IPS DF 4.7 (cell line): ENCODE measurements around the gene FOXA3.

ENCODE experiments used
- DNase-seq: peaks from one replicate; pipeline ENCODE4 v3.0.0-alpha.2; 2013; ENCODE audit warnings: low spot score; ENCODE audit errors: extremely low read depth

Gene FOXA3

DNA sequence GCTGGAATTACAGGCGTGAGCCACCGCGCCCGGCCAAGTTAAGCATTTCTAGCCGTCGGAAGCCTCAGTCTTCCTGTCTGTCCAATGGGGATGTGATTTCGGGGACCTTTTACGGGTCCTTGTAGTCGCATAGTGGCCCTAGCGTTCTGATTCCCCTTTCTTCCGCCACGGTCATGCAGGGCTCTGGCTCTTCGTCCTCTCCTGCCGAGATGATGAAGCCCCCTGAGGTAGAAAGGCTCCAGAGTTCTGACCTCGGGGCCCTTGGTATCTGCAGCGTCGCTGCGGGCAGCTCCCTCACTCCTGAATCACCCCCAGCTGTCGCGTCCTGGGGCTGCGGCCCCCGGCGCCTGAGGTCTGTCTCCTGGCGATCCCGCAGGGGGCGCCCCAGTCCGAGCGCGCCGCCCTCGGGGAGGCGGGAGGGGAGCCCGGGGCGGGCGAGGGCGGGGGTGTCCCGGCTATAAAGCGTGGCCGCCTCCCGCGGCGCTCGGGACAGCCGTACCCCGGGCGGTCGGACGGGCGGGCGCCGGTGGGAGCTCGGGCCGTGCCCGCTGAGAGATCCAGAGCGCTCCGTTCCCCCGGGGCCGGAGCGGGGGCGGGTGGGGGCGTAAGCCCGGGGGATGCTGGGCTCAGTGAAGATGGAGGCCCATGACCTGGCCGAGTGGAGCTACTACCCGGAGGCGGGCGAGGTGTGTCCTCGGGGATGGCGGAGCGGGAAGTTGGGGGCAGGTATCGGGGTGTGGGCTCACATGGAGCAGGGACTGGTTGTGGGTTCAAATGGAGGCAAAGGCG, at the start of gene FOXA3:
Gene FOXA3, plus strand, starts transcription at position 487 of the 789 bp plus-strand sequence. Its CDS starts 131 bp downstream, at position 618.
- DNase-seq: no peak

DNA sequence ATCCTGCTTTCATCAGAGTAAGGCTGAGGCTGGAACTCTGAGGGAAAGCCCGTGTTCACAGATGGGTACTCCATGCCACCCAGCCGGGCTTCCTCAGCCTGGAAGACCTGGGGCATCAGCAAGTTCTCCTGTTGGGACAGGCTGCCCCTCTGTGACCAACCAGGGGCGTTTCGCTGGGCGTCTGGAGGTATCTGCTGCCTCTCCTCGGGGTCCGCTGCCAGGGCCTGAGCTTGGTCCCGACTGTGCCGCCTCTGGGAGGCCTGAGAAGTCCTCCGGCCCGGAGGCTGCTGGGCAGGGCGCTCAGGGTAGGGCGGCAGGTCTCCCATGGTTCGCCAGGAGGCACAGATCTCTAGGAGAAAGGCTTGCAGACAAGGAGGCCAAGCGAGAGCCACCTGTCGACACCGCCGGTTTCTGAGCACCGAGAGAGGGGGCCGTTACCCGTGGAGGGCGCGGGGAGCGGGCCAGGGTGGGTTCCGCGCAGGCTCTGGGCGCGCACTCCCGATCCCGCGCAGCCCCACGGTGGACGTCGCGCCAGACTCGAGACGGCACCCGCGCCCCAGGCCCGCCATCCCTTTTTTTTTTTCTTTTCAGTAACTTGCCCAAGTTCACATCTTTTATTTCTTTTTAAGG, 49.2 kb upstream of the FOXA3 start, which contains the start of gene RSPH6A:
Gene RSPH6A, minus strand, starts transcription at position 458 of the 630 bp plus-strand sequence. Its CDS starts 132 bp downstream, at position 326.
- no peak for DNase-seq

DNA sequence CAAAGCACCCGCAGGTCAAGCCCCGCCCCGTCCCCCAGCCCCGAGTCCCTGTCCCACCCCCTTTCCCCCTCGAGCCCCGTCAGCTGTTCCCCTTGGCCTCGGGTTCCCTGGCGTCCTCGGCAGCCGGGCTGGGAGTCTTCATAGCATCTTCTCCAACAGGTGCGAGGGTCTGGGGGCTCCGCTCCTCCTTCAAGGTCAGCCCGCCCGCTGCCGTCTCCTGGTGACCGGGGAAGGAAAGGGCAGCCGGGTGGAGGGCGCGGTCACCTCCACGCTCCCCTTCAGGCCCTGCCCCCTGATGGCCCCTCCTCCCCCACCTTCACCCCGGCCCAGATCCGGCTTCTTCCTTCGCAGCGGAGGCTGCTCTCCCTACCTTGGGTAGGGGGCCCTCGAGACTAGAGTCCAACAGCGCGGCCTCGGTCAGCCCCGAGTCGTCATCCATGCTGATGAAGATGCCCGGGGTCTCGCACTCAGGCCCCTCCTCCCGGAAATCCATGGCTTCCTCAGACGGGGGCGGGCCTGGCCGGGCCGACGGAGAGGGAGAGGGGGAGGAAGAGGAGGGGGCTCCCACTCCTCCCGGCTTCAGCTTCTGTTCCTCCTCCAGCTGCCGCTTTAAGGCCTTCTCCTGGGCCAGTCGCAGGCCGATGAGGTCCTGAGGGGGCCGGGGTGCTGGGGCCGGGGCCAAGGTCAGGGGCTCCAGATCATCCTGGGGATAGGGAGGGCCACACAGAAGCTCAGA, 48.5 kb upstream of the FOXA3 start:
- no peak for DNase-seq

DNA sequence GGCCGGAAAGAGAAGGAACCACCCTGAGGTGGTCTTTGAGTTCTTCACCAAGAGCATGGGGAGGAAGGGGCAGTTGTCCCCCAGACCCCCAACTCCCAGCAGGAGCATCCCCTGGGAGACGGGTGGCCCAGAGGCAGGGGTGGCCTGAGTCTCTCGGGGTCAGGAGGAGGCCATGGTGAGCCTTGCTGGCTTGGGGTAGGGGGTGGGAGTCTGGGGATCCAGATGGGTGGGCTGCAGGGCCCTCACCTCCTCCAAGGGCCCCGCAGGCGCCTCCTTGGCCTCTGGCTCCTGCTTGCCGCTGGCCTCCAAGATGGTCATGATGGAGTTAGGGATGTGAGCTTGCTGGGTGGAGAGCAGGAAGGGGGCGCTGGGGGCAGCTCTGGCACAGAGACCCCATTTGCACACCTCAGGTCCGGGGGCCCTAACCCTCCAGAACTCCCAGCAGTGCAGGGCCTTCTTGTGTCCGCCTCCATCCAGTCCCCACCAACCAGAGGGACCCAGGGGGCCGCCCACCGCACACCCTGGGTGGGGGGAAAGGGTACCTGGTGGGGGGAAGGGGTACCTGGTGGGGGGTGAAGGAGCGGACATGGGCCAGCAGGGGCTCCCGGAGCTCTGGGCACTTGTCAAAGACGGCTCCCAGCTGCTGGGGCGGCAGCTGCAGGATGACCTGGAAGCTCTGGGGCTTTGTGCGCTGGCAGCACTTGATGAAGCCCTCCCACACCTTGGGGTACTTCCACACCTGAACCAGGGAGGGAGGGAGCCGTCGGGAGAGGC, 47.7 kb upstream of the FOXA3 start:
- DNase-seq: no peak

DNA sequence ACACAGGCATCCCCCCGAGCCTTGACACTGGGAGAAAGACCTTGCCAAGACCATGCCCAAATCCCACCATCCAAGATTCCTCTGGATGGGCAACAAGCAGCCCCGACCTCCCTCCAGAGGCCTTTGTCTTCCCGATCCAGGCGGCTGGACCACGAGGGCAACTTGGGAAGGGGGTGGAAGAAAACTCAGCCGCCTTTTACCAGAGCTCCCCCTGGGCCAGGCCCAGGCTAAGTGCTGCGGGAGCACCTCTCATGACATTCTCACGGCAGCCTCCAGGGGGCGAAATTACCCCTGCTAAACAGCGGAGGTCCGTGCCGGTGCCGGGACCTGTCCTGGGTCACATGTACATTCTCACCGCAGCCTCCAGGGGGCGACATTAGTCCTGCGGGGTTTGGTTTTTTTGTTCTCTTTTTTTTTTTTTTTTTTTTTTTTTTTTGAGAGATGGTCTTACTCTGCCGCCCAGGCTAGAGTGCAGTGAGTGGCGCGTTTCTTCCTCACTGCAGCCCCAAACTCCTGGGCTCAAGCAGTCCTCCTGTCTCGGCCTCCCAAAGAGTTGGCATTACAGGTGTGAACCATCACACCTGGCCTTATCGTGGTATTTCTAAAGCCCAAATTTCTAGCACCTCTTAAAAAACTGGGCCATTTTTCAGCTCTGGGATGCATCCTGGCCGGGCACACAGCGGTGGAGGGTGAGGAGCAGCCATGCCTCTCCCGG, 47.0 kb upstream of the FOXA3 start:
- DNase-seq: peak; percentile 94

DNA sequence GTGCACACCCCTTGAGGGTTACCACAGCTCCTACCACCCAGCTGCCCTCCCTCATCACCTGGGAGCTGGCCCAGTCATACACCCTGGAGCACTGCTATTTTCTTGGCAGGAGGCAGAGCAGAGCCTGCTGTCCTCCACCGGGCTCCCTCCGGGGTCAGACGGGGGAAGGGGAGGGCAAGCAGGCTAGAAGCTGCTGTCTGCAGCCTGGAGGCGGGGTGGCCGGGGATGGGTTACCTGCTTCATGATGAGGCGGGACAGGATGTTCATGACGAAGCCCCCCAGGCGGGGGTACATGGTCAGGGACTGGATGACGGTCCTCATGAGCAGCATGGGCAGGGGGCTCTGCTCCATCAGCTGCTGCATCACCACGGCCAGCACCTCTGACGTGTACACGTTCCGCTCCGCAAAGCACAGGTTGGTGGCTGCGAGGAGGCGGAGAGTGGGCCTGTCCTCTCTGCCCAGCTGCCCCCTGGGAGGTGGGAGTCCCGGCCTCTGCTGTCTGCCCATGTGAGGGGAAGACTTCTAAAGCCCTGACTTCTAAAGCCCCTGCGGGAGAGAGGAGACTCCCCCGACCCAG, 46.3 kb upstream of the FOXA3 start:
- DNase-seq: no peak

DNA sequence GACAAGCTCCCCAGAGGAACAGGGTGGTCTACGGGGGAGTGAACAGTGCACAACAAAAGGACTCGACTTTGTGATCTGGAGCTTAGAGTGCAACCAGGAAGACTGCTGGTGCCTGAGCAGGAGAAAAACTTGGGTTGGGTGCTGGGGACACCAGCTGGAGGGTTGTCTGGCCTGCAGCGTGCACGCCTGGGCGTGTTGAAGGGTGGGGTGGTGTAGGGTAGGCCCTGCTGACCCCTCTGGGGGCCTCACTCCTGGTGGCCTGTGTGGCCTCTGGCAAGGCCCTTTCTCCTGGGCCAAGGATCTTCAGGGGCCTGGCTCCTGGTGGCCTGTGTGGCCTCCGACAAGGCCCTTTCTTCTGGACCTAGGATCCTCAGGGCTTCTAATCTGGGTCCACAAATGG, 44.4 kb upstream of the FOXA3 start:
- no peak for DNase-seq

DNA sequence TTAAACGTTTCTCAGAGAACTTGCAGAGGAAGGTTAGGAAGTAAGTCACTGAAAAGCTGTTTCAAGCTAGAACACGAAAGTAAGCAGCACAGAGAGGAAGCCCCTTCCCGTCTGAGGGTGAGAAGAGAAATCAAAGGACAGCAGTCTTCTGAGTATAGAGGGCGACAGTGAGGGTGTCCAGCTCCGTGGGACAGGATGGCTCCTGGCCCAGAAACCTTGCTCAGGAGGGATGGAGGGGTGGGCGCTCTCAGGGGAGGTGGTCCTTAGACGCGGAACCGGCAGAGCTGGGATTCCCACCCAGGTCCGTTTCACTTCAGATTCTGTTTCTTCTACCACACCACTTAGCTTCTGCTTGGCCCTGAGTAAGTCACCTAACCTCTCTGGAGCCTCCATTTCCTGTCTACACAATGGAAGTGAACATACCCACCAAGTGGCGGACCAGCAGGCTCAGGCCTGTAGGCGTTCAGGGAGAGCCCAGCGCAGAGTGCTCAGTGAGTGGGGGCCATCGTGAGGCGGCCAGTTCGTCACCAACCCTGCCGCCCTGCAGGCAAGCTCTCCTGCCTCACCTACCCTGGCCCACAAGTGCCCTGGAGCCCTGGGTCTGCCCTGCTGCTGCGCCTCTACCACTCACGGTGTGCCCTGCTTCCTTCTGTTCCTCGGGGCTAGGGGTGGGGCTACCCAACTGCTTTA, 43.6 kb upstream of the FOXA3 start:
- DNase-seq: no peak

DNA sequence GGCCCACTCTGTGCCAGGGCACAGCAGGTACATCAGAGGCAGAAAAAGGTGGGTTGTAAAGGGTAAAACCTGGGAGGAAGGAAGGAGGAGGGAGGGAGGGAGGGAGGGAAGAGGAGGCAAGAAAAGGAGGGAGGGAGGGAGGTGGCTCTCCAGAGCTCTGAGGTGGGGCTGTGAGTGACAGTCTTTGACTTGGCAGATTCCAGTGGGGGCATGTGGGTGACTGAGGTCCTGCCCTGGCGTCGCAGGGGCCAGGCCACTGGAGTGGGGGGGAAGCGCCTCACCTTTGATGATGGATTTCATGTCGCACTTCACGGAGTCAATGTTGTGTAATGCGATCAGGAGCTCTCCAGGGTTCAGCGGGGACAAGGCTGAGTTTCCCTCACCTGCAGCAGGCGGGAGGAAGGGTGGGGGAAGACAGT, 43.0 kb upstream of the FOXA3 start:
- DNase-seq: no peak

DNA sequence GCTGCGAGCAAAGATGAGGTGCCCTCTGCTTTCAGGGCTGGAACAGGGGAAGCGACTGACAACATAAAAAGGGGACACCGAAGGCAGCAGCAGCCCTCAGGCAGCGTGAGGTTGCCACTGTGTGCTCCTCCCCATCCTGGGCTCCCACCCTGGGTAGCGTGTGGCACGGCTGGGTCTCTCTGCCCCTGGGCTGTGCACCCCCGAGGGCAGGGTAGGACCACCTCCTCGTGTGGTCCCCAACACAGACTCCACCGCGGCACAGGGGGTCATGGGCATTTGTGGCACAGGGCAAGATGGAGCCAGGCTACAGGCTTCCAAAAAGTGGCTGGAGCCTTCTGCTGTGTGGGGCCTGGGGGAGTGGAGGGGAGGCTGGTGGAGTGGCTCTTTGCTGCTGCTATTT, 42.6 kb upstream of the FOXA3 start:
- DNase-seq: no peak

DNA sequence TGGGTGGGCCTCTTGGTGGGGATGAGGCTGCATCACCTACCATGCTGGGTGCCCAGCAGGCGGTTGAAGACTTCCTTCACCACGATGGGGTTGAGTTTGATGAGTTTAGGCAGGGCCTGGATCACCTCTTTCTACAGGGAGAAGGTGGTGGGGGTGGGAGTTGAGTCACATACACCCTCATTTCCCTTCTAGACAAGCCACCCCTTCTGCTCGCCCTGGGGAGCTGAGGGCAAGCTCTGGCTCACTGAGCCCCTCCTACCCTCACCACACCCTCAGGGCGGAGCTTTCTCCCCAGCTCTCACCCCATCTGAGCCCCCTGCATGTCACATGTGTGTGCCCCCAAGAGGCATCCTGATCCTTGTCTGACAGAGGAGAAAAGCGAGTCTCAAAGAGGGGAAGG, 41.4 kb upstream of the FOXA3 start:
- no peak for DNase-seq

DNA sequence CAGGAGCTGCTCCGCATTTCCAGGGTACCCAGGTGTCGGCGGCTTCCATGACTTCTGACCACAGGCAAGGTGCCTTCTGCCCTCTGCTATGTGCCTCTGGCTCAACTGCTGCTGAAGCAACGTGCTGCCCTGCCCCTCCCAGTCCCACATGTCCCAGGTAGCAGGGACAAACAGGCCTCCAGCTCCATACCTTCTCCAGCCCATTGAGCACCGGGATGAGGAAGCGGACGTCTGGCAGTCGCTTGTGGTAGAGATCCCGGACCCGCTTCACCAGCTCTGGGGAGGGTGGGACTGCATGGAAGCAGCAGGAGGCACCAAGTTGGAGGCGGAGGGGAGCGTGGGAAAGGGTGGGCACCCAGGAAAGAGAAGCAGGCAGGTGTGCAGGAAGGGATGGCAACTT, 40.9 kb upstream of the FOXA3 start:
- DNase-seq: no peak

DNA sequence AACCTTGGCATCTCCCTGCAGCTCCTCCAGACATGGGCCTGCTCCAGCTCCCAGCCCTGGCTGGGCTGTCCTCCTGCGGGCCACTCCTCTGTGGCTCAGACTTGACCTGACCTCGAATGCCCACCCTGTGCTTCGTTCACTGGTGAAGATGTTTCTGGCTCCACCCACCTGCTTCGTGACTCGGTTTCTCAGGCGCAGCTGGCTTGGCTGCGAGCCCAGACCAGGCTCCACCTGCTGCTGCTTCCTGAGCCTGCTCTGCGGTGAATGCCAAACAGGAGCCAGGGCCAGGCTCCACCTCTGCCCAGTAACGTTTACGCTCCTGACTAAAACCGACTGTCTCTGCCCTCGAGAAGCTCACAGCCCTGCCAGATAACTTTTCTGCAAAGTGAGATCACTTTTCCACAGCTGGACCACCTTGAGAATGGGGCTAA, 40.1 kb upstream of the FOXA3 start:
- no peak for DNase-seq

DNA sequence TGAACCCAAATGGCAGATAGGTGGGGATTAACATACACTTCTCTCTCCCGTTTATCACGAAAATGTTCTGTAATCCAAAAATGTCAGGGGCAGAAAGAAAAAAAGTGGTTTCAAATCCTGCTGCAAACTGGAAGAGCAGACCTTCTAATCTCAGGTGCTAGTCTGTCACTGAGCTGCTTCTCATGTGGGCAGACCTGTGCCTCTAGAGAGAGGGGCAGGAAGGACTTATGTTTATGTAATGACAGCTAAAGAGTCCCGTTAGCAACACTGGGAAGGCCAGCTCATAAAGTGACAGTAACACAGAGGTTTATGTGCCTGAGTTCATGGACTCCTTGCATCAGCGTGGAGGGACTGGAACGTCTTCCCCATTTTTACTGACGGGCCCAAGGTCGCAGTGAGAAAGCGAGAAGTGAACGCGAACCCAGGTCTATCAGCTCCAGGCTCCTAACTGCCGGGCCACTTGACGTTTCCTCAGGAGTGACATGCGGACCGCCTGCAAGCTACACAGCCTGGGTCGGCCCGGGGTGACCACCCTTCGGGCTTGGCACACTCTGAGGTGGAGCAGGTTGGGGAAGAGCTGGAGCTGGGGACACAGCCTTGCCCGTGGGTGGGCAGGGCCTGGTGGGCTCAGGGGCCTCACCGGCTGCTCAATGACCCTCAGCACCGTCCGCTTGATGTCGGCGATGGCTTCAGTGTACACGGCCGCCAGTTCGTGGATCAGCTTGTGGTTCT, 39.4 kb upstream of the FOXA3 start:
- no peak for DNase-seq

DNA sequence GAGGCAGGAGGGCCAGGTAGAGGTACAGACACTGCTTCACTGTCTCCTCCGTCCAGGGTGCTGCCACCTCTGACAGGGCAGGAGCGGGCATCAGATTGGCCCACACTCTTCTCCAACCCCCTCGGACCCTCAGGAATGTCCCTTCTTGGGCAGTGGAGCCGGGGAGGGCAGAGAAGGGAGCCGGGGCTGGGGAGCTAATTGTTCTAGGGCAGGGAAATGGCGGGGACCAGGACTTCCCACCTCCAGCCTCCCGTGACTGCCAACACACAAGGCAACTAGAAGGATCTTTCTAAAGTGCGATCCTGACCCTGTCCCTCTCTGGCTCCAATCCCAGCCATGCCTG, 38.9 kb upstream of the FOXA3 start:
- no peak for DNase-seq

DNA sequence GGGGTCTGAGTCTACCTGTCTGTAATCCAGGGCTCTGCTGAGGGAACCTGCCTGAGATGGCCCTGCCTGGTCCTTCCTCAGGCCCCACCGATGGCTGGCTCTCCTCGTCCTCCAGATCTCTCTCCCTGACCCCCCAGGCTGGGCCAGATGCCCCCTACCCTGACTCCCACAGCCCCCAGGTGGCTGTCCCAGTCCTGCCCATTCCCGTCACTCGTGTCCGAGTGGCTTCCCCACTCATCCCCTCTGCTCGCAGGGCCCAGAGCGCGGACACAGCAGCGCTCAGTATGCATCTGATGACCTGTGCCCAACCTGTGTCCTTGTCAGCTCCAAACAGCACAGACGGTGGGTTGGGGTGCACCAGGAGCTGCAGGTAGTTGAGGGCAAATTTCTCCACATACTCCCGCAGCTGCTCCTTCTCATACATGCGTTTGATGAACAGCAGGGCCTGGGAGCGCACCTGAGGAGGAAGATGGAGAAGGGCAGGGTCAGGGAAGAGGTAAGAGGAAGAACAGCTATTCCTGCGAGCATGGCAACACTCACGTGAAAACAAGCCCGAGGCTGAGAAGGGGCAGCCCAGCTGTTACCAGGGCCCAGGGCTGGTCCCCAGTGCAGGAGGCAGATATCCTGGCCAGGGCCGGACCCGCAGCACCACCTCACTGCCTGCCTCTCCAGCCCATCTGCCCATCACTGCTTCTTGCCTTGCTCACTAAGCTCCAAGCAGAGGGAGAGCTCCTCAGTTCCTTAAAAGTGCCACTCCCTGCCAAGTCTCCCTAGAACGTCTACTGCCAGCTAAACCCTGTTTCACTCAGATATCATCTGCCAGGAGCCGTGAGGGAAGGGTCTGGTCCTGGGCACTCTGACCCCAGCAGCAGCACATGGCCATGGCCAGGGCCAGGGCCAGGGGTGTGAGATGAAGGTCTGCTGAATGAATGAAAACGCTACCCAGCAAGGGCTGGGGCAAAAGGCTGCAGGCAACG, 37.9 kb upstream of the FOXA3 start:
- DNase-seq: no peak

DNA sequence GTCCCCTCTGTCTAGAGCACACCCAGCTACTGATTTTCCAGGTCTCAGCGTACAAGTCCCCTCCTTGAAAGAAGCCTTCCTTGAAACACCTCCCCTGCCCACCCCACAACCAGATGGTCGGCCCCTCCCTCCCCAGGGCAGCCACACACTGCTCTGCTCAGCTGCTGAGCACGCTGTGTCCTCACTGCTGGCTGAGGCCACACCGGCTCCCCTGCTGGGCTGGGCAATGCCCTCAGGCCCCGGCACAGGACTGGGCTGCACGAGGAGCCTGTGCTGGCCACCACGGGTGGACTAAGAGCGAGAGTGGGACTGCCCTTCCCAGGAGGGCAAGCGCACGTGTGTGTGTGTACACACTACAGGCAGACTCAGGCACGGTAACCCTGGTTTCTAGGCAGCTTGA, 37.2 kb upstream of the FOXA3 start:
- no peak for DNase-seq

DNA sequence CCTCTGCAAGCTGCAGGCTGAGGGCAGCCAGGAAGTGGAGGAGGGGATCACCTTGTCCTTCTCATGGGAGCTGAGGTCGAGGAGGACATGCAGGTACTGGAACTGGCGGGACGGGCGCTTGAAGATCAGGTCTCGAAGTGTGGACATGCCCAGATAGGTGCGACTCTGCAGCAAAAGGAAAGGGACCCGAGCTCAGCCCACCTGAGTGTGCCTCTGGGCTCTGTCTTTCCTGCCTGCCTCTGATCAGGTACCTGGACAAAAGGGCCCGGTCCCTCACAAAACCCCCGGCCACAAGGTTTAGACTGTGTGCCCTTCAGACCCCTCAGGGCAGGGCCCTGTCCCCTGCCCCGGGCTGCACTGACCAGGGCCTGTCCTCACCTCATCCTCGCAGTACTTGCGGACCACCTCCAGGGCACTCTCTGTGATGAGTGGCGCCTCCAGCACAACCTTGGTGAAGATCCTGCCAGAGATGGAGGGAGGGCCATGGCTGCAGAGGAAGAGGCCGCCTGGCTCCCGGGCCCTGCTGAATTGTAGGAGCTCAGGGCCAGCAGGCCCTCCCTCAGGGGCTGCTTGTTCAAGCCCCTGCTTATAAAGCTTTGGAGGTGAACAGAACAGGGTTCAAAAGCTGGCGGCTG, 36.5 kb upstream of the FOXA3 start:
- no peak for DNase-seq
